Hepatic stellate cell (primary cell): ENCODE data around the gene CDH6.

ENCODE experiments used
- DNase-seq: peaks from one replicate; pipeline ENCODE4 v3.0.0; 2011; ENCODE audit warnings: low spot score

Gene CDH6

DNA sequence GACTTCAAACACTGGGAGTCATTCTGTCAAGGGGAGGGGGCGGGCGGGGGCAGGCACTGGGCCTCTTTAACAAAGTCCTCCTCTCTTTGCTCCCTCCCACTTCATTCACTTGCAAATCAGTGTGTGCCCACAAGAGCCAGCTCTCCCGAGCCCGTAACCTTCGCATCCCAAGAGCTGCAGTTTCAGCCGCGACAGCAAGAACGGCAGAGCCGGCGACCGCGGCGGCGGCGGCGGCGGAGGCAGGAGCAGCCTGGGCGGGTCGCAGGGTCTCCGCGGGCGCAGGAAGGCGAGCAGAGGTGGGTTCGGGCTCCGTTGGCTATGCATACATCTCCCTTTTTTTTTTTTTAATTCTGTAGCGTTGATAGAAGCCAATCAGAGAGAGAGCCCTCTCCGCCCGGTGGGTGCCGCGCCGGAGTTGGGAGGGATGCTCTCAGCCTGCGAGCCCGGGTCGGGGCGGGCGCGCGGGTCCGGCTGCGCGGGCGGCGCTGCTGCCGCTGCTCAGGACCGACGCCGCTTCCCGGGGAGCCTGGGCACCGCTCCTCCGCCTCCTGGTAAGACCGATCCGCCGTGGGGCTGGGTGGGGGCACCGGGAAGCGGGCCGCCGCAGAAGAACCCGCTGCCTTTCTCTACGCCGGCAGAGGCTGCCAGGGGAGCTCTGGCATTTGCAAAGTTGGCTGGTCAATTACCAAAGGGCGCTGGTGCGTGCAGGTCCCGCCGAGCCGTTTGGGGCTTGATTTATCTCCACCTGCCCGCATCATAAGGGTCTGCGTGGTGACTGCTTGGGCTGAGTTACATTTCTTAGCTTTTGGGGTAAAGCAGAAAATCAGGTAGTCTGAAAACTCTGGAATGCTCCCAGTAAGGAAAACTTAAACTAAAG lies at the start of gene CDH6:
TSS of gene CDH6 (plus strand) at position 96 of the 877 bp plus-strand sequence. CDS start 73,788 bp downstream, outside the sequence.
- DNase-seq, result peak; percentile 67

DNA sequence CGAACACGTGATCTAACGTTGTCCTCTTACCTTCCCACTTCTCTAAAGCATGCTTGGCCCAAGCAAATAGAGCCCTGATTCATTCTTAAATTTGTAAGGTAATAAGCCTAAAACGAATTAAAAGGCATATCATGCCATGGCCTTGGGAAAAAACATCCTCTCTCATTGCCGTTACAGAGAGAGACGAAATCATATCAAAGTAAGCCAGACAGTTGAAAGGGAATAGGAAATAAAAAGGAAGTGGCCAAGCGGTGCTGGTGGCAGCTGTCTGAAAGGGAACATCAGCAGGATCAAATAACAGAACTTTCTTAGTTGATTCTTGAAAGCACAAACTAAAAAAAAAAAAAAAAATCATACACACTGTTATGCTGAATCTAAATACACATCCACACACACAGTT lies 49.1 kb upstream of the CDH6 start:
- DNase-seq, result no peak

DNA sequence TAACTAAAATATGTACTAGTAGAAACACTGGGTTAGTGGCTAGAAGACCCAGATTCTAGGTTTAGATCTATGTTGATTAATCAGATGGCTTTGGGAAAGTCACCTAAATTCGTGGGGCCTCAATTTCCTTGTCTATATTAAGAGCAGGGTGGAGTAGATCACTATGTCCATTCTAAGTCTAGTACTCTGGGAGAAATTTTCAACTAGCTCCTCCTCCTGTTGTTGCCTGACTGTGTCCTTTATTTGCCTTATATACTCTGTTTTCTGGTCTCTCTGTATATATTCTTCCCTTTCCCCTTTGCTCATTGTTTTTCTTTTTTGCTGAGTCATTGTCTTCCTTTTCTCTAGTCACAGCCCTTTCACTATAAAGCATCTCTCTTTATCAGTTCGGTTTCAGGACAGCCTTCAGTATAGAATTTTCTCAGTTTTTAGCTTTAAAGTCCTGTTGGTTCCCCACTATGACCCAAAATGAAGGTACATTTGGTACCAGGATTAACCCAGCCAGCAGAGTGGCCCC lies 44.5 kb upstream of the CDH6 start:
- DNase-seq, result no peak

DNA sequence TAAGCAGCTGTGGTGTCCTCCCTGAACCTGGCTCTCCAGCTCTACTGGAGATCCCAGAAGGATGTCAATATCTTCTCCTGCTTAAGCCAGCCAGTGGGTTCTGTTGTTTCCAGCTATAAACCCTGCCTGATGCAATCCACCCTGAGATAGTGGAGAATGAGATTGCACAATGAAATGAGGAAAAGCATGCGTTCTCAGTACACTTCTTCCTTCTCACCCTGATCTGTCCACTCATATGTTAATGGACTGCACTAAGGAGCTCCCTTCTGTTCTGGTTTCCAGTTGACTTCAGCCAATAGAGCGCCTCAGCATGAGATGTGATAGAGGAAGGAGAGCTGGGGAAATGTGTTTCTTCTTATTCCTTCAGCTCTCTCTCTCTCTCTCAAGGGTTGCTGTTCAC lies 40.0 kb upstream of the CDH6 start:
- DNase-seq, result no peak

DNA sequence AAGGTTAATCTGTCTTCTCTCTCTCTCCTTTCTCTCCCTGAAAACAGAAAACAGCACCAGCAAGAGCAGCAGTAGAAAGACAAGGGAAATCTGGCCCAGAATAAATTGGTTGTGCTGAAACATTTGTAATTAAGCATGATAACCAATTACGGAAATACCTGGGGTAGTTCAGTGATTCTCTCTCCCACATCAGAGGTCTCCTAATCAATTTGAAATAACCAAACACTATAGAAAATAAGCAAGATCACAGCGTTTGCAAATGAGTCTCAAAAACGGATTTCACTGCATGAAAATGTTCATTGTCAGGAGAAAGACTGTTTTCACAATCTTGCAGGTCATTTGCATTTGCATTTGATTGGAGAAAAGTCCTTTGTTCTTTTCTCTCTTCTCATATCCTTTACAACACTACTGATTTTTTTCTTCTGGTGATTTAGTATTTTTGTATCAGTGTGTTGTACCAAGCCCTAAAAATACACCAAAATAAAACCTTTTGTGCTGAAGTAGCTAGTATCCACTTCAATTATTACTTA lies 36.8 kb upstream of the CDH6 start:
- DNase-seq, result no peak

DNA sequence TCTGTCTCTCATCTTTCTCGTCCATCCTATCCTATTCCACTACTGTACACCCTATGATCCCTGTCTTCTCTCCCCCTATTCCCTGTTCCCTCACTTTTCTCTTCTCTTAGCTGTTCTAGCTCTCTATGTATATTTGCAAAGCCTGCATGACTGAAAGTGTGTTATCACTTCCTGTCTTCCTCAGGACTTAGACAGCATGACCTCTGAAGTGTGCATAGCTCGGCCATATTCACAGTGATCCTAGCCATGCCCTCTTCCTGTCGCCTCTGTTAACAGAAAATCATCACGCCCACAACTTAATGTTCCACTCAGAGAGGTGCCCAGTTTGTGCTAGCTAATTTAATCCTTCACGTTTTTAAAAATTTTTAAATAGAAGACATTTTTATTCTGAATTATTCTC lies 35.8 kb upstream of the CDH6 start:
- no peak for DNase-seq

DNA sequence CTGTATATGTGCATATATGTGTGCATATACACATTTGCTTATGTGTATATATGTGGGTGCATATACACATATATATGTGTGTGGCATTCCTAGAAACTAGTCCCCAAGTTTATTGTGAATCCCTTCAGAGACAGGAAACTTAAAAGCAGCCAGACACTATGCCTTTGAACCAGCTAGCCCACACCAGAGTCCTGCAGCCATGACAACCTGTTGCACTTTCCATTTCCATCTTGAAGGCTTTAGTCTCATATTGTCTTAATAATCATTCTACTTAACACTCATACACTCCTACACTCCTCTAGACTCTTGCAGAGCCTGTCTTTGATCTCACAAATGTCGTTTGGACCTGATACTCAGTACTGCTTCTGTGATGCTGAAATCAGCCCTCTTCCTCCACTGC lies 34.8 kb upstream of the CDH6 start:
- DNase-seq, result no peak

DNA sequence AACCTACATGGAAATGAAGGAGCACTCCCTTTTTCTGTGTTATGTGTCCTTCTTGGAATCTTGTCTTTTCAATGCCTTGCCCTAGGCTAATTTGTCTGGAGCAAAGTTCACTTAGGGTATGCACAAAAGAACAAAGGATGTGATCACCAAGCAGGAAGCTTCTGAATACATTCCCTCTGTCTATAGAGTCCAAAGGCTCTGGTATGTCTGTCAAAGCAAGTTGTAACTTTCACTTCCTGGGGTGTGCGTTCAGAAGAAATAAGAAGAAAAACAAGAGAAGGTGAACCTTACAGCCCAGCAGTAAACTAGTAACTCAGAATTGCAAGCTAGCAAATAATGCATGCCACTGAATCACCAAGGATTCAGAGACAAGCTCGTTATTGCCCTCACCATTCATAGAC lies 31.7 kb upstream of the CDH6 start:
- no peak for DNase-seq

DNA sequence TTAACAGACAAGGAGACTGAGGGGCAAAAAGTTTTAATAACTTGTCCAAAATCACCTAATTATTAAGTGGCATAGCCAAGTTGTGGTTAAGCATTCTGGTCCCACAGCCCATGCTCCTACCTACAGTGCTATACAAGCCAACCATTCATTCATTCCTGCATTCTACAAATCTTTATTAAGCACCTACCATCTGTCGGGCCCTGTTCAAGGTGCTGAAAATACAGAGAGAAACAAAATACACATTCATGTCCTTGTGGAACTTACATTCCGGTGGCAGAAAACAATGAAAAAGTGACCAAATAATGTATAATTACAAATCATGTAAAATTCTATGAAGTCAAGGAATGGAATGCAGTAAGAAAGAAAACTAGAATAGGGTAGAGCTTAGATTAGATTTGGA lies 27.8 kb upstream of the CDH6 start:
- no peak for DNase-seq

DNA sequence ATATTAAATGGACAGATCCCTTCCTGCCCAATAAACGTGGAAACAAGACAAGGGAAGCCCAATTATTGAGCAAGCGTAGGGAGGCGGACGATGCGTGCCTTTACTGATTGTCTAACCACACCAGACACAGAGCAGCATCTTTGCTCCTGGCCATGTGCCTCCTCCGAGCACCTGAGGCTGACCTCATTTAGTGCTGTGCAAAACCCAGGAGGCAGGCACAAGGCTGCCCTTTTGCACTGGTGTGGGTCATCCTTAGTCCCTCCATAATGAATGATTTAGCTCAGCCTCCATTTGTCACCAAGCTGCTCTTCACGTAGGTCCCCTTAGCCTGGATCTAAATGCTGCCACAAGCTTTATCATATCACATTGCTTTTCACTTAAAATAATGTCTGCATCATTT lies 24.1 kb upstream of the CDH6 start:
- DNase-seq, result no peak

DNA sequence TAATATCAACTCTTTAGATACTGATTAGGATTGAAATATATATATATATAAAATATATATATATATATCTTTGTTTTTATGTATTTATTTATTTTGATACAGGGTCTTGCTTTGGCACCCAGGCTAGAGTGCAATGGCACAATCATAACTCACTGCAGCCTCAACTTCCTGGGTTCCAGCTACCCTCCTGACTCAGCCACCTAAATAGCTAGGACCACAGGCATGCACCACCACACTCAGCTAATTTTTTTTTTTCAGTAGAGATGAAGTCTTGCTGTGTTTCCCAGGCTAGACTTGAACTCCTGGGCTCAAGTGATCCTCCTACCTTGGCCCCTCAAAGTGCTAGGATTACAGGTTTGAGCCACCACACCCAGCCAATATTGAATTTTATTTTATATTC lies 20.6 kb upstream of the CDH6 start:
- no peak for DNase-seq

DNA sequence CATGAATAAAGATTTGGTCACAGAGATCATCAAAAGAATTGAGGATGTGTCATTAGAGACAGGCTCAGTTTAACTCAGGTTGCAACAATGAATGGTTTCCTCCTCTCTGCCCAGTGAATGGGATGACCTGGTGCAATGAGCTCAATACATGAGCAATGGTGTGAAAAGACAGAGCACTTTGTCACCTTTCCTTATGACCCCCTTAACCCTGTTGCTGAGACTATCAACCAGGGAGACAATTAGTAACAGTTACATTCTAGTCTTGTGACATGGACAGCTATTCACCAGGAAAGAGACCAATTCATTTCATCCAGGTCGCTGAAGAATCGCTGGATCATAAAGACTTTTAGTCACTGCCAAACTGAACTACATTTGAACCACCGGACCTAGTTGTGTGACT lies 19.9 kb upstream of the CDH6 start:
- DNase-seq, result no peak

DNA sequence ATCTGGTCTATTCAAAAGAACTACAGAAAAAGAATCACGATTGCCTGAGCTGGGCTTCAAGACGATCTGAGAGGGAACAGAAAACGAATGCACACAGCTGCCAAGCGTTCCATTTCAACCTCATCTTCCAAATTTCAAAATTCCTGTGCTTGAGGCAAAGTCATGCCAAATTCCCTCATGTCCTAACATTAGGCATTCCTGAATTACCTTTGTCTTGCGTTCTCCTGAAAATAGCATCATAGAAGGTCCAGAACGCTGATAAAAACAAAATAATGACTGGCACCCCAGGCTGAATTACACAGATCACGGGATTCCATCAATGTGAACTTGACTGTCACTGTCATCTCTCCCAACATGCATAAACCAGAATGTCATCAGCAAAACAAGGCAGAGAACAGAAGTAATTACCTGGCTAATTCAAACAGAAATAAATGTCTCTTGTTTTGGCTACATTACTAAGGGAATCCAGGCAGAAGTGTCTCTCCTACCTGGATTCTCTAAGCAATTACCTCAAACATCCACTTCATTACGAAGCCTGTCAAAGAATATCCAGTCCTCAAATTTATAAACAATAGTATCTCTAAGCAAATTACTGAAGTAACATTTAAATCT lies 12.0 kb upstream of the CDH6 start:
- DNase-seq, result no peak

DNA sequence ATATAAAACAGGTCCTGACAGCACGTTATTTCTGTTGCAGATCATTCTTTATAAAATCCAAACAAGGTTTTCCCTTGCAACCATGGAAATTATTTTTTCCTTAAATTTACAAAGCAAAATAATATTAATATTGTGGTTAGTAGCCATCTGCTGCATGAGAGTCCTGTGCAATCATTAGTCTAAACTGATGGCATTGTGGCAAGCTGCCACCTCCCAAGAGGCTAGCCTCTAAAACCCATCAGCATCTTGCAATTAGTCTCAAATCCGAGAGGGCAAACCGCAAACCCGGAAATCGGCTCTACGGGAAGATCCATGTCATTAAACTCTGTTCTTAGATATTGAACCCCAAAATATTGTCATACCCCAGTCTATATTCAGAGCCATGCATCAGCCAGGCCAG lies 11.3 kb upstream of the CDH6 start:
- no peak for DNase-seq

DNA sequence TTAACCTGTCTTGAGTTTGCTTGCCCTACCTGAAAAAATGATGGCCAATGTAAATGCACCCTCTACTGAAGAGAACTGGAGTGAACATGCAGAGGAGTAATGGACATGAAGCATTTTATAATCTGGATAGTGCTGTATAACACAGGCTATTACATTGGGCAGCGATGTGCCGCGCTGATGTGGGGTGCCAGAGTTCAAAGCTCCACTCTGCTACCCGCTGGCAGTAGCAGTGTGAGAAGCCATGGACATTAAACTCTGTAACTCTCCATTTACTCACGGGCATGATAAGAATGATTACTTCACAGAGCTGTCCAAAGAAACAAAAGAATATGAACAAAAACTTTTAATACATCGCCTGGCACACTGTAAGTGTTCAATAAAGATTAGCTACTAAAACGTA lies 7.5 kb upstream of the CDH6 start:
- no peak for DNase-seq

DNA sequence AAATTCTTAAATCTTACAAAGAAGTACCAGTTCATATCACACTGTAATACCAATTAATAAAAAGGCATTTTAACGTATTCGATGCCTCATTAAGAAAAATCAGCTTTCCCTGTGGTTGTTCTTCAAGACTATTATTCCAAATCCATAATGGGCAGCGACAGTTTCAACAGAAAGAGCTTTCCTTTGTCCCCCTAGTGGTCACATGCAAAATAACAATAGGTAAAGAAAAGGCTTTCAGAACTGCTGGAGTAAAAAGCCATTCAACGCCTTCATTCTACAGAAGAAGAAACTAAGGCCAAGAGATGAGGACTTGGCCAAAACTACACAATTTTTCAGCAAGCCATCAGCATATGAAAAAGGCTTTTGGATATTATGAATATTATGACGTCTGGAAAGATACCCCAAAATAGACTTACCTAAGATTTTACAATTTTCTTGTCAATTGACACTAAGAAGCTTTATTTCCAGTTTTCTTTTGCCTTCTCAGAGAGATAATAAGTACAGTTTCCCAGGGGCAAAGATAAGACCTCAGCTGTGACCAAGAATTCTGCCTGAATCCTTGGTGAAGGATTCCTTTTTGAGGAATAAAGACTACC lies 6.7 kb upstream of the CDH6 start:
- peak; percentile 23 for DNase-seq

DNA sequence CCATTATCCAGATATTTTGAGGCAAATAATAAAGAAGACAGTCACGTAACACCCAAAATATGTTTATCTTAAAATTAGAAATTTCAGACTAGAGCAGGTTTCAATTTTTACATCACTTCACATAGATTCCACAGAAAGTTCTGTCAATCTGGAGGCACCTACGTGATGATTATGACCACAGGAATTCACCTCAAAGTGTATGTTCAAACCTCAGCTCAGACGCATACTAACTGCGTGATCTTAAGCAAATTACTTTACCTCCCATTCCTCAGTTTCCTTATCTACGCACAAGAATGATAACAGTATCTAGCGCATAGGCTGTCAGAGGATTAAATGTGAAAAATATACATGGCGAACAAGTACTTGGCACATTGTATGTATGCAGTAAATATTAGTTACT lies 5.9 kb upstream of the CDH6 start:
- no peak for DNase-seq

DNA sequence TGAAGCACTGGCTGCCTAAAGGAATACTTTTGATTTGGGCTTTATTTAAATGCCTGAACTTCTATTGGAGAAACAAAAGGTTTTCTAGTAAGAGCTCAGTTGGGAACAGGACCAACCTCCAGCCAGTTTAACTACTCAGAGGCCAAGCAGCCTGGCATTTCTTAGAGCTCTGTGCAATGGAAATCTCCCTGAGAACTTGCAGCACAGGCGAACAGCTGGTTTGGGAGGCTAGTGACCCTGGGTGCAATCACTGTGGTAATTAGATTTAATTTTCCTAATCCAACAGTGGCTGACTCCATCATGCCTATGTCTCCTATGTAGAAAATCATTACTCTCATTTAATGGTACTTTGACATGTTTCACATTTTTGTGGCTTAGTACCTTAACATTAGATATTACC lies 1.0 kb upstream of the CDH6 start:
- DNase-seq, result no peak

DNA sequence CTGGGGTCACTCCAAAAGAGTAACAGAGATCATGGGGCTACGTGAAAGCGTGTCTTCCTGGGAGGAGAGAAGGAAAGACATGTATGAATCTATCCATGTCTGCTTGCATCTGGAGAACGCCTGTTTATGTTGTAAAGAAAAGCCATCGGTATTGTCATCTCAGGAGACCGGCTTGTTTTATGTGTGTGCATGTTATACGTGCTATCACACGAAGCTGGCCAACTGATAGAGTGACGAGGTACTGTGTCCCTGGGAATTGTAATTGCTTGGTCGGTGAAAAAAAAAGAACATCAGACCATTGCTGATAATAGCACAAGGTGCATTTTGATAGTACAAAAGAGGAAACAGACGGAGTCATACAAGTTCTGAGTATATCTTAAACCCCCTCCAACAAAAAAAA lies 370 bp upstream of the CDH6 start:
- peak; percentile 12 for DNase-seq

DNA sequence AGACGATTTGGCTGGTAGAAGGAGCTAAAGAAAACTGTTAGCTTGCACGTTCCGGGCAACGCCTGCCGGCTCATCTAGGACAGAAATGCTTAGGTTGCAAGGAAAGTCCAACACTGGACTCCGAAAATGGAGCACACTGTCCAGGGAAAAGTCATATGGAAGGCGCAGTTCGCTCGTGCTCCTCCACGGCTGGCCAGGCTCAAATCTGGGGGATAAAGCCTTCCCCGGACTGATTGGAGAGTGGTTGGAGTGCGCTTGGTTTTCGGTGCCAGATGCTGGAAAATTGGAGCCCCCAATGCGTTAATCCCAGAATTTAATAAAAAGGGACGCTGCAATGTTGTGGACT lies 955 bp downstream of the CDH6 start:
- DNase-seq, result peak; percentile 16

DNA sequence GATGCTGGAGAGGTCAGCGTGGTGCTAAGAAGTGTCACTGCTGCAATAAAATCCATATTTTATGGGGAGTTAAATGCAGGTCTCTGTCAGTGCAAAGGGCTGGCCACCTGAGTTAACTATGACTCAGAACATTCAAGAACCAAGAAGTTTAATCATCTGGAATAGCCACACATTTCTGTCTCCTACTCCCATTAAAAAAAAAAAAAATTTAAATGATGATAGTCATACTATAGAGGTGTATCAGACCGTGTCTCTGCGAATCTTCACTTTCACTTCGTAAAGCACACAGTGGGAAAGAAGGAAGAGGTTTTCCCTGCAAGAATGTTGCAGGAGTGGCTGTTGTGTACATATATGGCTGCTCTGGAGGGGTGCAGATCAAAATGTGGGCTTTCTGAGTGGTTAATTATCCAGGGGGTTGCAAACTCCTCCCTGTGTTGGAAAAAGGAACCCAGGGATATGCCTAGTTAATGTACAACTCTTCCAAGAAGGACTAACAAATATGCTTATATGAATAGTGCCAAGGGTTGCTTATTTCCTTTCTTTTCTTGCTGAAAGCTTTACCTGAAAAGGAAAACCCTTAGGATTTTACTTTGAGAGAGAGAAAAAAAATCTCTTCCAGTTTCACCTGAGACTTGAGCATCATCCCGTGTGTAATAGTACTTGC lies 1.5 kb downstream of the CDH6 start:
- peak; percentile 15 for DNase-seq

DNA sequence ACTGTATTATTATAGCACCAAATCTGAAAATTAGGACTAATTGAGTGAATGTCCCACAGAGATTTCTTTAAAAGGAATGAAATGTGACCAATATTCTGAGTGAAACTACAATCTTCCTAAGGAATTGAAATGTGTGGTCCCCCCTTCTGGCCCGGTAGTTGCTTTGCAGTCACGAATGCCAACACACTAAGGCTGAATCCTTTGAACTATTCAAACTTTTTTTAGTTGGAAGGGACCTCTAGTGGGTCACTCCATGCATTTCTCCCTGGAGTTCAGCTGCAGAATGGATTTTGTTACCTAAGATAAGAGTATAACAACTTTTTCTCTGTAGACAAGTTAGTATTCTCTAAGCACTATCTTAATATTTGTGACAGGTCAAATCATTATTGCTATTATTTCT lies 2.8 kb downstream of the CDH6 start:
- DNase-seq, result peak; percentile 57

DNA sequence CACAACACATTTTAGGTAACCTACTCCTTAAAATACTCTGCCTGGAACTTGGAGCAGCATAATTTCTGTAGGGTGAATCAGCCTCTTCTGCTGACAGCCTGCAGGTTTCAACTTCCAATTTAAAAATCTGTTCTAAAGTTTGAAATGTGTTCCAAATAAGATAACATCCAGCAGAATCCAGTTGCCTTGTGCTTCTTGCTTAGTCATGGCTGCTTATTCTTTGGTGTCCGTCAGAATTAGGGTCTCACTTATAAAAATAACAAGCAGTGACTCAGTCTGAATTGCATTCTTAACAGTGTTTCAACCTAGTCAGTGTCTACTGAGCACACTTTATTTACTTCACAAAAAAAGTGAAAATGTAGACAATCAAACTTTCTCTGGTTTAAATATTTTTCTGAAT lies 3.7 kb downstream of the CDH6 start:
- DNase-seq, result peak; percentile 33
